OCI-LY3 (cell line): ENCODE measurements around the gene UFSP2.

ENCODE experiments used
- EZH2phosphoT487 ChIP-seq: fragments of 200-600 bp; shearing (Covaris generic); IDR thresholded peaks from 2 replicates; pipeline ENCODE4 v1.6.1; 2018; ENCODE audit warnings: antibody characterized with exemption, mixed run types, low read depth
- TF ChIP-seq, protein P1 (sequence below): fragments of 200-600, 300-600 bp; sonication (generic); IDR thresholded peaks from 2 replicates; pipeline ENCODE4 v1.5.1; 2014; ENCODE audit warnings: antibody characterized with exemption, low read length, low read depth

DNA sequence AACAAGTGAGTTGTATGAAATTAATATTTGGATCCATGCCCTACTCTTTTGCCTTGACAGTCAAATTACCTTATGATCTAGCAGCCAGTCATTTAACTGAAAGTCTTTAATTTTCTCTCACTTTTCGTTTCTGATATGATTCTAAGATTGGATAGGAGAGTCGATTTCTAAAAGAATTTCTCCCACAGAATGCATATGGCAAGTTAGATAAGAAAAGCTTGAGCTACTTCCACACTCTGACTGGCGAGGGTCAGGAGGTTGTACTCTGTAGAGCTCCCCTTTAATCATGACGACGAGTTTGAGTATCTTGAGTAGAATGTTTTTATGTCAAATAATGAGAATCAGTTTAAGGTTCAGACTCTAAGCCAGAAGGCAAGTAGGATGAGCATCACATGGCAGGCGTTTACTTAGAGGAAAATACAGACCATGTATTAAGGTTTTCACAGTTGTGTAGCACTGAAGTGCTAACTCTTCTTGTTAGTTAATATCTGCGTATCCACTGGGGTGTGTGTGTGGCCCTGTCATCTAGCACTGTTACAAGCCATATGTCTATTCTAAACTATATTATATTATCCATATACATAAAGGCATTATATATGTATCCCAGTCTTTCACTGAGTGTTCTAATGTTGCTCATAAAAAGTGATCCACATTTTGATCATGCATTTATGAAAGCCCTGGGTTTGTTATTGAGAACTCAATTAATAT, 67.9 kb downstream of the UFSP2 start:
- TF ChIP-seq, protein P1, sequence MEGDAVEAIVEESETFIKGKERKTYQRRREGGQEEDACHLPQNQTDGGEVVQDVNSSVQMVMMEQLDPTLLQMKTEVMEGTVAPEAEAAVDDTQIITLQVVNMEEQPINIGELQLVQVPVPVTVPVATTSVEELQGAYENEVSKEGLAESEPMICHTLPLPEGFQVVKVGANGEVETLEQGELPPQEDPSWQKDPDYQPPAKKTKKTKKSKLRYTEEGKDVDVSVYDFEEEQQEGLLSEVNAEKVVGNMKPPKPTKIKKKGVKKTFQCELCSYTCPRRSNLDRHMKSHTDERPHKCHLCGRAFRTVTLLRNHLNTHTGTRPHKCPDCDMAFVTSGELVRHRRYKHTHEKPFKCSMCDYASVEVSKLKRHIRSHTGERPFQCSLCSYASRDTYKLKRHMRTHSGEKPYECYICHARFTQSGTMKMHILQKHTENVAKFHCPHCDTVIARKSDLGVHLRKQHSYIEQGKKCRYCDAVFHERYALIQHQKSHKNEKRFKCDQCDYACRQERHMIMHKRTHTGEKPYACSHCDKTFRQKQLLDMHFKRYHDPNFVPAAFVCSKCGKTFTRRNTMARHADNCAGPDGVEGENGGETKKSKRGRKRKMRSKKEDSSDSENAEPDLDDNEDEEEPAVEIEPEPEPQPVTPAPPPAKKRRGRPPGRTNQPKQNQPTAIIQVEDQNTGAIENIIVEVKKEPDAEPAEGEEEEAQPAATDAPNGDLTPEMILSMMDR = no peak
- TF ChIP-seq EZH2phosphoT487 = no peak
